VCaP (cell line): ENCODE results near the gene FUT7.
"Not testable (repeated sequence)": the region's sequence is repeated elsewhere in the genome, so short reads cannot be mapped to it uniquely, and the experiment has no call there.

ENCODE experiments used
- H3K27ac ChIP-seq: fragments of 450-650 bp; 2 replicates; pipeline ENCODE4 v1.5.1; 2017
- CTCF ChIP-seq: fragments of 450-650 bp; conservative IDR thresholded peaks from 2 replicates; pipeline ENCODE4 v1.5.1; 2017; ENCODE audit warnings: mild to moderate bottlenecking, moderate library complexity

FUT7 gene

GRCh38 chr9:137006116-137007003 lies 25.5 kb downstream of the FUT7 start:
- H3K27ac ChIP-seq = no peak overlapping the region
- TF ChIP-seq CTCF = no peak

- peak; percentile 68 for TF ChIP-seq CTCF
- H3K27ac ChIP-seq = not testable (repeated sequence)
Measured at GRCh38 chr9:137004285-137004684, 27.6 kb downstream of the FUT7 start.

GRCh38 chr9:137002646-137003041 lies 29.2 kb downstream of the FUT7 start:
- H3K27ac ChIP-seq = no peak overlapping the region
- TF ChIP-seq CTCF = no peak

GRCh38 chr9:137001857-137002645 lies 29.8 kb downstream of the FUT7 start:
- no peak overlapping the region for H3K27ac ChIP-seq
- no peak for TF ChIP-seq CTCF

- TF ChIP-seq CTCF = no peak
Measured at GRCh38 chr9:137000177-137000930, 31.5 kb downstream of the FUT7 start.

GRCh38 chr9:136997830-136998234 lies 34.1 kb downstream of the FUT7 start:
- TF ChIP-seq CTCF = no peak
- H3K27ac ChIP-seq = no peak overlapping the region

More at GRCh38 chr9:137000177-137000930, 31.5 kb downstream of the FUT7 start:
- H3K27ac ChIP-seq = no peak overlapping the region

- TF ChIP-seq CTCF = no peak
- H3K27ac ChIP-seq = peak overlapping the region; percentile 30; the same call in 1 of the 2 replicates
Measured at GRCh38 chr9:136997371-136997770, 34.5 kb downstream of the FUT7 start.
